ENCODE measurements around the gene RRP36.

DNA sequence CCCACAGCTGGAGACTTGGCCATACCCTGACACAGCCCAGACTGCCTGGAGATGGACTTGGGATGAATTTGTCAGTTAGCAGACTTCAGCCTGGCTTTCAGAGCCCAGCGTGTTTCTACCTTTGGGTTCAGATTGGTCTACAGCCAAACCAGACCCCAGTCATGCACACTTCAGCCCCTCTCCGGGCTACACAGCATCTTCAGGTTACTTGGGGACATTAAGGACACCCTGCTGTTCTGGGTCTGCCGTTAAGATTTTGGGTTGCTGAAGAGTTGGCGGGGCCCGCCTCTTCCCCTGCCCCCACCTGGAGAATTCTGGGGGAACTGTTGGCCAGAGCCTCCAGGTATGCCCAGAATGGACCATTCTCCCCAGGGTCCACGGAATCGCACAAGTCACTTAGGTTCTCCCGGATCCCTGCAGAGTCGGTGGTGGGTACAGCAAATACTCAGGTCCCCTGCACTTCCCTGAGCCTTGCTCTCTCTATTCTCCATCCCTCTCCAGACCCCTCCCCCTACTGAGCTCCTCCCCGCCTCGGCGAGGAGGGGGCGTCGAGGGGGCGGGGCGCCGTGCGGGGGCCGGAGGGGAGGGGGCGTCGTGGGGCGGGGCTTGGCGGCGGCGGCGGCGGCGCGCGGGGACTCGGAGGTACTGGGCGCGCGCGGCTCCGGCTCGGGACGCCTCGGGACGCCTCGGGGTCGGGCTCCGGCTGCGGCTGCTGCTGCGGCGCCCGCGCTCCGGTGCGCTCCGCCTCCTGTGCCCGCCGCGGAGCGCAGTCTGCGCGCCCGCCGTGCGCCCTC is 54.4 kb downstream of the RRP36 start, which contains the start of gene PTK7:
- TF ChIP-seq CTCF (IDR thresholded peaks at IDR 0.05): no peak
- no peak for TF ChIP-seq POLR2AphosphoS5 (IDR thresholded peaks at IDR 0.05)
- no peak for TF ChIP-seq POLR2A (IDR thresholded peaks at IDR 0.05)
- no peak for TF ChIP-seq EP300 (IDR thresholded peaks at IDR 0.05; ENCODE audit: low read depth)

Measured in transverse colon (tissue), 4 donors.